GM12878 (cell line): ENCODE results near the gene LIPG. TPM values are rescaled to one million over a fixed set of nuclear protein-coding genes. Genes with fewer than 3 reads are reported as not detected.

Experiments
- ATAC-seq: fragments of 200-7000 bp; cut with Tn5 transposase; 3 replicates; pipeline ENCODE4 v1.9.1; 2020; ENCODE audit warnings: mild to moderate bottlenecking, moderate library complexity
- BruUV-seq: library from RNA; stranded (reverse); fragments of 400-500 nt; replicated peaks from 2 replicates; lab custom pipeline; 2021; lab: Mats Ljungman, UMichigan
- CTCF ChIA-PET: fragments of 300-600 bp; sonication (Branson Sonifier 250); formaldehyde crosslinking; extraction: SDS; loops from one replicate; lab custom pipeline; 2021; ENCODE audit warnings: inconsistent platforms; lab: Yijun Ruan, JAX
- POLR2A ChIA-PET: fragments of 350-600 bp; formaldehyde crosslinking; extraction: SDS; loops from one replicate; lab custom pipeline; 2021; ENCODE audit warnings: inconsistent platforms; lab: Charles Lee
- RAD21 ChIA-PET: fragments of 300-600 bp; sonication (Branson Sonifier 250); formaldehyde crosslinking; loops from one replicate; lab custom pipeline; 2023; ENCODE audit warnings: antibody characterized with exemption; ENCODE audit not compliant: unreplicated experiment; lab: Charles Lee
- SMC1A ChIA-PET: fragments of 300-600 bp; sonication (Branson Sonifier 250); formaldehyde crosslinking; loops from one replicate; lab custom pipeline; 2023; ENCODE audit not compliant: unreplicated experiment, uncharacterized antibody; lab: Charles Lee
- DNase-seq: peaks from one replicate; pipeline ENCODE4 v3.0.0-alpha.2; 2011; ENCODE audit warnings: low read depth, low spot score
- FAIRE-seq: peaks from 3 replicates; lab custom pipeline; 2011; peaks lifted over from hg19 to GRCh38; lab: Jason Lieb, UNC
- H2AFZ ChIP-seq: 2 replicates; pipeline ENCODE4 v1.6.0; 2011; ENCODE audit warnings: low read depth, low read length, control low read depth; ENCODE audit not compliant: control insufficient read depth
- H3K27ac ChIP-seq: 2 replicates; pipeline ENCODE4 v1.5.1; 2011; ENCODE audit warnings: control low read depth; ENCODE audit not compliant: control insufficient read depth, insufficient read depth
- H3K27me3 ChIP-seq, 2 experiments: replicated peaks in 1 of 2; 2 replicates each; pipeline versions ENCODE4 v1.6.0 to v1.6.1; 2011; ENCODE audit warnings: low read length in 1 of 2; ENCODE audit not compliant: control insufficient read depth in 2 of 2, insufficient read depth in 2 of 2
- H3K36me3 ChIP-seq, 2 experiments: 2 replicates each; pipeline ENCODE4 v1.5.1; 2011; ENCODE audit warnings: low read length in 1 of 2; ENCODE audit not compliant: control insufficient read depth in 2 of 2, insufficient read depth in 2 of 2
- H3K4me1 ChIP-seq: 2 replicates; pipeline ENCODE4 v1.6.1; 2011; ENCODE audit warnings: mild to moderate bottlenecking, low read length, moderate library complexity, mixed read lengths; ENCODE audit not compliant: control insufficient read depth, insufficient read depth
- H3K4me2 ChIP-seq: 2 replicates; pipeline ENCODE4 v1.6.0; 2011; ENCODE audit warnings: control low read depth; ENCODE audit not compliant: control insufficient read depth, insufficient read depth
- H3K4me3 ChIP-seq: fragments of 200-600 bp; sonication (generic); 2 replicates; pipeline ENCODE4 v1.5.1; 2016
- H3K79me2 ChIP-seq: 2 replicates; pipeline ENCODE4 v1.6.0; 2011; ENCODE audit warnings: low read length; ENCODE audit not compliant: control insufficient read depth, insufficient read depth
- H3K9ac ChIP-seq: 2 replicates; pipeline ENCODE4 v1.8.0; 2011; ENCODE audit warnings: low read length, control low read depth, mixed read lengths; ENCODE audit not compliant: control insufficient read depth, insufficient read depth
- H3K9me3 ChIP-seq: replicated peaks from 3 replicates; pipeline ENCODE4 v1.5.1; 2011; ENCODE audit warnings: mild to moderate bottlenecking, low read length; ENCODE audit not compliant: control insufficient read depth, insufficient read depth
- H4K20me1 ChIP-seq: 2 replicates; pipeline ENCODE4 v1.6.0; 2011; ENCODE audit not compliant: control insufficient read depth, insufficient read depth
- CUX1 ChIP-seq: IDR thresholded peaks from 2 replicates; pipeline ENCODE4 v1.6.1; 2012; ENCODE audit warnings: improper control_type of control experiment, low read depth, low read length; ENCODE audit not compliant: insufficient replicate concordance
- IKZF1 ChIP-seq: fragments of 450-650 bp; conservative IDR thresholded peaks from 2 replicates; pipeline ENCODE4 v1.6.1; 2017; ENCODE audit warnings: antibody characterized with exemption, mild to moderate bottlenecking
- KLF5 ChIP-seq: fragments of 450-650 bp; IDR thresholded peaks from 2 replicates; pipeline ENCODE4 v1.6.1; 2014; ENCODE audit warnings: mild to moderate bottlenecking; ENCODE audit not compliant: partially characterized antibody
- MEF2A ChIP-seq: IDR thresholded peaks from 2 replicates; pipeline ENCODE4 v1.6.1; 2011; ENCODE audit warnings: low read depth, mild to moderate bottlenecking, low read length, moderate library complexity; ENCODE audit not compliant: insufficient read depth
- MYC ChIP-seq: IDR thresholded peaks from 2 replicates; pipeline ENCODE4 v1.6.1; 2011; ENCODE audit warnings: mild to moderate bottlenecking, low read length, moderate library complexity, inconsistent platforms; ENCODE audit not compliant: insufficient read depth, insufficient replicate concordance, insufficient read length, severe bottlenecking
- PAX8 ChIP-seq: fragments of 450-650 bp; IDR thresholded peaks from 2 replicates; pipeline ENCODE4 v1.6.1; 2017; ENCODE audit warnings: mild to moderate bottlenecking, moderate library complexity
- POLR2AphosphoS5 ChIP-seq: IDR thresholded peaks from 2 replicates; pipeline ENCODE4 v1.6.1; 2011; ENCODE audit warnings: mild to moderate bottlenecking, low read length, inconsistent platforms
- ZNF384 ChIP-seq: IDR thresholded peaks from 2 replicates; pipeline ENCODE4 v1.6.1; 2012; ENCODE audit warnings: low read depth, mild to moderate bottlenecking, low read length, improper control_type of control experiment, borderline replicate concordance
- ZNF622 ChIP-seq: fragments of 450-650 bp; IDR thresholded peaks from 2 replicates; pipeline ENCODE4 v1.6.1; 2017; ENCODE audit warnings: mild to moderate bottlenecking, inconsistent platforms
- WGBS: methylation state at CpG from one replicate; pipeline ENCODE4 v1.1.6; 2016; ENCODE audit warnings: low lambda C conversion rate; ENCODE audit not compliant: insufficient replicate concordance, insufficient coverage; ENCODE audit errors: missing lambda C conversion rate; 5-methylcytosine and 5-hydroxymethylcytosine counted together
- in situ Hi-C: fragments of 300-500 bp; cut with MboI; formaldehyde crosslinking; loops from 9 replicates; pipeline ENCODE4 v1.14.3; 2018; ENCODE audit warnings: mixed read lengths
- intact Hi-C: fragments of 100-400 bp; cut with micrococcal nuclease; formaldehyde crosslinking; loops from one replicate; pipeline ENCODE4 v1.14.2; 2022; ENCODE audit not compliant: unreplicated experiment
- polyA plus RNA-seq, 11 experiments: library from polyadenylated mRNA; depleted of rRNA in 4 of 11; unstranded in 6 of 11; stranded (reverse) in 5 of 11; fragments of >200 nt; fragmentation: Nextera tagmentation in 4 of 11; fragmentation: Illumina TruSeq in 1 of 11; extraction: Ambion mirVana in 4 of 11; extraction: Trizol in 1 of 11; gene quantifications; 1 replicate in 1 of 11; 2 replicates in 10 of 11; pipeline versions ENCODE4 v1.2.1 to v1.2.3, GENCODE V29; 2011 to 2016; ENCODE audit warnings: inconsistent platforms in 2 of 11, missing spikeins in 2 of 11, low read depth in 1 of 11
- total RNA-seq, 4 experiments: library from RNA; depleted of rRNA in 3 of 4; stranded (reverse); fragments of >200 nt in 3 of 4; fragmentation: Illumina TruSeq in 1 of 4; extraction: Trizol in 1 of 4; gene quantifications; 2 replicates each; pipeline versions ENCODE4 v1.2.1 to v1.2.3, GENCODE V29; 2013 to 2021

The LIPG gene
- total and polyA plus RNA-seq, 10 of the 15 experiments (the other 5 are each of a cell fraction or from before 2014, with no cell fraction given): 0.04 to 0.55 (median 0.18) TPM; not detected in 1

GRCh38 chr18:49645841-49646351 is 84.0 kb downstream of the LIPG start:
- no peak for FAIRE-seq
- ChIA-PET CTCF (no interaction called here), RAD21 (no interaction called here), POLR2A (no interaction called here), SMC1A (no interaction called here)
- DNase-seq: no peak
- H3K9me3 ChIP-seq: no peaks in the 10 kb centered on the region
- no peaks in the 10 kb centered on the region for H3K36me3 ChIP-seq
- H3K4me1 ChIP-seq: no peaks in the 10 kb centered on the region
- no peaks in the 10 kb centered on the region for H4K20me1 ChIP-seq
- no peak overlapping the region for H3K4me3 ChIP-seq
- in situ Hi-C loops: no loop called here
- peaks cover 0 to 3% of the 10 kb centered on the region in 2 experiments; a peak in 2 of 4 replicates for H3K27me3 ChIP-seq
- no peak overlapping the region for H2AFZ ChIP-seq
- ATAC-seq: no peak
- TF ChIP-seq POLR2AphosphoS5: no peak
- no peaks in the 10 kb centered on the region for H3K79me2 ChIP-seq
- no peak overlapping the region for H3K27ac ChIP-seq
- no peak overlapping the region for H3K4me2 ChIP-seq
- WGBS: 63% methylated on average over 9 of the region's 10 CpGs
- BruUV-seq: no TSS peak
- intact Hi-C loops: loop anchor here (10.0 kb wide), 1 partner anchor 131 kb away; no protein-coding TSS in a partner anchor
- no peak overlapping the region for H3K9ac ChIP-seq

- no peaks in the 10 kb centered on the region for H3K4me1 ChIP-seq
- no peaks in the 10 kb centered on the region for H3K79me2 ChIP-seq
- FAIRE-seq (no peak), ATAC-seq (no peak), DNase-seq (no peak)
- RAD21 ChIA-PET: no interaction called here
- no peaks in the 10 kb centered on the region for H3K36me3 ChIP-seq
- no peak overlapping the region for H3K4me3 ChIP-seq
- H2AFZ ChIP-seq: no peak overlapping the region
- 37% methylated on average over 3 of the region's 3 CpGs for WGBS
- SMC1A ChIA-PET: no interaction called here
- POLR2A ChIA-PET: no interaction called here
- no peak overlapping the region for H3K9ac ChIP-seq
- no peak overlapping the region for H3K27ac ChIP-seq
- H3K9me3 ChIP-seq: no peaks in the 10 kb centered on the region
- H4K20me1 ChIP-seq: no peaks in the 10 kb centered on the region
- no TSS peak for BruUV-seq
- intact Hi-C loops: loop anchor here (10.0 kb wide), 1 partner anchor 132 kb away; no protein-coding TSS in a partner anchor
- H3K27me3 ChIP-seq: peaks cover 0 to 3% of the 10 kb centered on the region in 2 experiments; a peak in 2 of 4 replicates
- CTCF ChIA-PET: interaction anchor here (0.6 kb wide), 1 partner anchor 1000 kb away, joined by 3 read pairs; no protein-coding TSS in a partner anchor
- in situ Hi-C loops: no loop called here
- H3K4me2 ChIP-seq: no peak overlapping the region
- no peak for TF ChIP-seq CUX1
- TF ChIP-seq PAX8: no peak
- no peak for TF ChIP-seq MYC
- TF ChIP-seq IKZF1: no peak
- TF ChIP-seq ZNF384: no peak
- no peak for TF ChIP-seq KLF5
- no peak for TF ChIP-seq ZNF622
- TF ChIP-seq MEF2A: no peak
Measured at GRCh38 chr18:49646873-49647272, 85.0 kb downstream of the LIPG start.
